ENCODE data around the gene C1QTNF1. TPM values are rescaled to one million over a fixed set of nuclear protein-coding genes. Genes with fewer than 3 reads are reported as not detected.
A peak's percentile ranks its signal among the peaks of the same experiment; 100 is the strongest.

C1QTNF1 gene
- total and polyA plus RNA-seq, 9 of the 15 experiments (the other 6 are each of a cell fraction or from before 2014, with no cell fraction given) = 0.09 TPM; not detected in 8

GRCh38 chr17:78986649-78987328 lies 37.2 kb upstream of the C1QTNF1 start (continued):
- TF ChIP-seq ZNF407 (IDR thresholded peaks at IDR 0.05; ENCODE audit: low read depth) (0 out of 2 replicates have a peak, but pooled peaks have one; percentile 1), NCOA1 (IDR thresholded peaks at IDR 0.05; ENCODE audit: low read depth) (no peak), DDX20 (tag; IDR thresholded peaks at IDR 0.05; ENCODE audit: low read depth) (no peak), EHMT2 (IDR thresholded peaks at IDR 0.05) (no peak), ZBTB5 (IDR thresholded peaks at IDR 0.05) (no peak), MAZ (CRISPR knock-in tag; conservative IDR thresholded peaks at IDR 0.05 in 1 of 2, IDR thresholded peaks at IDR 0.05 in 1 of 2) (peak in 1 of 2 experiments; percentile 59; a peak in 1 of 4 replicates), BMI1 (IDR thresholded peaks at IDR 0.05; ENCODE audit: low read length) (no peak), FIP1L1 (IDR thresholded peaks at IDR 0.05; ENCODE audit: low read depth, low read length, poor library complexity, severe bottlenecking) (no peak), ZNF445 (CRISPR knock-in tag; IDR thresholded peaks at IDR 0.05; ENCODE audit: low read depth) (no peak), KLF1 (tag; IDR thresholded peaks at IDR 0.05) (no peak), TBL1XR1 (IDR thresholded peaks at IDR 0.05; ENCODE audit: low read length in 2 of 2) (0 out of 4 replicates have a peak, but pooled peaks of 1 of the 2 experiments have one; percentile 23), ZNF830 (CRISPR knock-in tag; IDR thresholded peaks at IDR 0.05) (no peak)

Data from K562 (cell line).